Endothelial cell of umbilical vein (primary cell): ENCODE results near the gene CRKL.

ENCODE experiments used
- CTCF ChIP-seq, 2 donors: IDR thresholded peaks; 1 replicate in 1 of 2; 2 replicates in 1 of 2; pipeline ENCODE4 v1.5.1; 2011; ENCODE audit warnings: low read length in 2 of 2, mild to moderate bottlenecking in 2 of 2, moderate library complexity in 2 of 2, control low read depth in 1 of 2, inconsistent platforms in 1 of 2, low read depth in 1 of 2; ENCODE audit not compliant: insufficient read depth in 1 of 2; ENCODE audit errors: extremely low read depth in 1 of 2
- POLR2A ChIP-seq: IDR thresholded peaks from 2 replicates; pipeline ENCODE4 v1.6.1; 2012; ENCODE audit warnings: low read depth, mild to moderate bottlenecking, control low read depth, low read length

- TF ChIP-seq CTCF (IDR thresholded peaks at IDR 0.05; ENCODE audit: extremely low read depth in 1 of 2, insufficient read depth in 1 of 2, low read depth in 1 of 2, low read length in 2 of 2) (no peak), POLR2A (no peak)
Observed at GRCh38 chr22:20975541-20976290, 58.5 kb downstream of the CRKL start.
